Left lung (tissue), 10 donors: ENCODE data around the gene GAS2L1. TPM values are rescaled to one million over a fixed set of nuclear protein-coding genes. Genes with fewer than 3 reads are reported as not detected.
A peak's percentile ranks its signal among the peaks of the same experiment; 100 is the strongest.

Experiments used
- ATAC-seq: fragments of 200-7000 bp; cut with Tn5 transposase; one replicate; pipeline ENCODE4 v1.9.1; 2020; ENCODE audit warnings: moderate library complexity
- DNase-seq, 4 donors: peaks; one replicate each; pipeline ENCODE4 v3.0.0-alpha.2; 2013 to 2020
- H3K27ac ChIP-seq, 2 donors: fragments of 200-600 bp; sonication (generic) in 1 of 2; one replicate each; pipeline versions ENCODE4 v1.5.0 to v1.8.0; 2020 to 2021
- H3K27me3 ChIP-seq, 2 donors: fragments of 200-600 bp; sonication (generic) in 1 of 2; one replicate each; pipeline versions ENCODE4 v1.5.0 to v1.8.0; 2020 to 2021
- H3K36me3 ChIP-seq, 2 donors: fragments of 200-600 bp; sonication (generic) in 1 of 2; one replicate each; pipeline versions ENCODE4 v1.5.0 to v1.8.0; 2020 to 2021
- H3K4me1 ChIP-seq, 2 donors: fragments of 200-600 bp; one replicate each; pipeline ENCODE4 v1.8.0; 2021
- H3K4me3 ChIP-seq, 2 donors: fragments of 200-600 bp; sonication (generic) in 1 of 2; one replicate each; pipeline versions ENCODE4 v1.5.0 to v1.8.0; 2020 to 2021; ENCODE audit warnings: mild to moderate bottlenecking in 1 of 2
- H3K9me3 ChIP-seq, 2 donors: fragments of 200-600 bp; sonication (generic) in 1 of 2; one replicate each; pipeline versions ENCODE4 v1.5.0 to v1.8.0; 2020 to 2021
- CTCF ChIP-seq, 2 donors: fragments of 200-600 bp; sonication (generic) in 1 of 2; IDR thresholded peaks; one replicate each; pipeline versions ENCODE4 v1.5.0 to v1.8.0; 2021; ENCODE audit warnings: antibody characterized with exemption in 2 of 2
- intact Hi-C, 2 donors: fragments of 100-400 bp; cut with DNase I; formaldehyde crosslinking; loops; one replicate each; pipeline versions ENCODE4 v1.11.2 to v1.14.2; 2022
- polyA plus RNA-seq, 6 donors: library from polyadenylated mRNA; unstranded; fragments of 120-200 nt; gene quantifications; one replicate each; pipeline ENCODE4 v1.2.1, GENCODE V29; 2013; ENCODE audit not compliant: insufficient read length in 6 of 6
- total RNA-seq, 2 donors: library from RNA; stranded (reverse); fragmentation: NEBNext Ultra II Directional; extraction: Animal tissue kit (Norgen Biotek cat#: 25700); gene quantifications; one replicate each; pipeline ENCODE4 v1.2.1, GENCODE V29; 2021
- donor health status: DM: no; HTN: yes; CAD: no.
- donor health status: DM: no; HTN: no; CAD: no.

The GAS2L1 gene
- total and polyA plus RNA-seq, 8 donors = 5.3 to 32.6 (median 9.1) TPM

GRCh38 chr22:29266564-29267461, 39.6 kb upstream of the GAS2L1 start:
- Histone ChIP-seq H3K4me1 (peaks cover 23 to 45% of the 10 kb centered on the region in 2 donors), H3K4me3 (peak overlapping the region; percentile 77 to 99), H3K36me3 (peaks cover 0 to 26% of the 10 kb centered on the region in 2 donors), H3K9me3 (no peaks in the 10 kb centered on the region), H3K27me3 (no peaks in the 10 kb centered on the region), H3K27ac (peak overlapping the region; percentile 98)
- DNase-seq (no peak), ATAC-seq (no peak)
- intact Hi-C loops = no loop called here
- no peak for TF ChIP-seq CTCF (IDR thresholded peaks at IDR 0.05)

DNA sequence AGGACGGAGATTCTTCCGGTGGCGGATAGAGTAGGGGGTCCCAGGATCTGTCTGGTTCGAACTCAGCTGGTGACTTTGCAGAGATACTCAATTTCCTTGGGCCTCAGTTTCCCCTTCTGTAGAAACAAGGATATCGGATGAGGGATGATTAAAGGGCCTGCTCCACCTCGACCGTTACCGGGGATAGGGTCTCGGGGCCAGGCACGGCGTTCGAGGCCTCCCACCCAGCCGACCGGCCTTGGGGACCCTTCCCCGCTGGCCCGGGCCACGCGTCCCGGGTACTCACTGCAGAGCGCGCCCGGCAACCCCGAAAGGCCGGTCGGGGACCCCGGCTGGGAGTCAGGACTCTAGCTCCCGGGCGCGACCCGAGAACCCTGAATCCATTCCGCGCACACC, 39.0 kb upstream of the GAS2L1 start:
- peak overlapping the region; percentile 98 for H3K27ac ChIP-seq
- DNase-seq = no peak
- intact Hi-C loops = no loop called here
- no peak for ATAC-seq
- peaks cover 27 to 52% of the 10 kb centered on the region in 2 donors for H3K4me1 ChIP-seq
- H3K4me3 ChIP-seq = peak overlapping the region; percentile 77 to 99
- no peaks in the 10 kb centered on the region for H3K9me3 ChIP-seq
- peaks cover 0 to 32% of the 10 kb centered on the region in 2 donors for H3K36me3 ChIP-seq
- TF ChIP-seq CTCF (IDR thresholded peaks at IDR 0.05) = no peak
- no peaks in the 10 kb centered on the region for H3K27me3 ChIP-seq

DNA sequence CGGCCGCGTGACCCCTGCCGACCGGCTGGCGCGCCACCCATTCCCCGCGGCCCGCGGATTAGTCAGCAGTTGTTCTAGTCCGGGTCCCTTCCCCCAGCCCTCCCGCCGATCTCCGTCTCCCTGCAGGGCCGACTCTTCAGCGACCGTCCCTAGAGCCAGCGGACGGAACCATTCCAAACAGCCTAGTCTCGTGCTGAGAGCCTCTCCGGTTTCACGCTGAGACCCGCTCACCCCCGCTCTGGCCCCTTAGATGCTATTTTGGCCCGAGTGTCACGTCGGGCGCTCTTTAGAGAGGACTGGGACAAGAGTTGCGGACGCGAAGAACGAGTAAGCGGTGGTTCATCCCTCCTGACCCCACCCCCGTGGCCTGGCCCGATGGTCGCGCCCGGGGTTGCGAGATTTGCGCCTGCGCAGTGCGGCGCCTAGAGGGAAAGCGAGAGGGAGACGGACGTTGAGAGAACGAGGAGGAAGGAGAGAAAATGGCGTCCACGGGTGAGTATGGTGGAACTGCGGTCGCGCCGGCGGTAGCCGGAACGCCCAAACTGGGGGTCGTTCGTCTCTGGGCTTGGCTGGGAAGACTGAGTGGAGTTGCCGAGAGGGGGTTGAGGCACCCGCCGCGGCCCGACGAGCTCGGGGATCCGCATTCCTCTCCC, 38.5 kb upstream of the GAS2L1 start, which contains the start of the genes EWSR1 and RHBDD3:
EWSR1 (plus strand) TSS at position 411 of the 653 bp plus-strand sequence; CDS start at position 480, 69 bp downstream.
RHBDD3 (minus strand) TSS at position 124 of the 653 bp plus-strand sequence. CDS start 2,355 bp downstream, outside the sequence.
- peaks cover 0 to 35% of the 10 kb centered on the region in 2 donors for H3K36me3 ChIP-seq
- peak; percentile 95 to 99 (median 96) for DNase-seq
- peaks cover 32 to 57% of the 10 kb centered on the region in 2 donors for H3K4me1 ChIP-seq
- H3K27ac ChIP-seq = peak within 1 kb of the TSS; percentile 98
- intact Hi-C loops = no loop called here
- H3K4me3 ChIP-seq = peak within 1 kb of the TSS; percentile 77 to 99
- H3K9me3 ChIP-seq = no peaks in the 10 kb centered on the region
- peak; percentile 92 for ATAC-seq
- no peak for TF ChIP-seq CTCF (IDR thresholded peaks at IDR 0.05)
- no peaks in the 10 kb centered on the region for H3K27me3 ChIP-seq

DNA sequence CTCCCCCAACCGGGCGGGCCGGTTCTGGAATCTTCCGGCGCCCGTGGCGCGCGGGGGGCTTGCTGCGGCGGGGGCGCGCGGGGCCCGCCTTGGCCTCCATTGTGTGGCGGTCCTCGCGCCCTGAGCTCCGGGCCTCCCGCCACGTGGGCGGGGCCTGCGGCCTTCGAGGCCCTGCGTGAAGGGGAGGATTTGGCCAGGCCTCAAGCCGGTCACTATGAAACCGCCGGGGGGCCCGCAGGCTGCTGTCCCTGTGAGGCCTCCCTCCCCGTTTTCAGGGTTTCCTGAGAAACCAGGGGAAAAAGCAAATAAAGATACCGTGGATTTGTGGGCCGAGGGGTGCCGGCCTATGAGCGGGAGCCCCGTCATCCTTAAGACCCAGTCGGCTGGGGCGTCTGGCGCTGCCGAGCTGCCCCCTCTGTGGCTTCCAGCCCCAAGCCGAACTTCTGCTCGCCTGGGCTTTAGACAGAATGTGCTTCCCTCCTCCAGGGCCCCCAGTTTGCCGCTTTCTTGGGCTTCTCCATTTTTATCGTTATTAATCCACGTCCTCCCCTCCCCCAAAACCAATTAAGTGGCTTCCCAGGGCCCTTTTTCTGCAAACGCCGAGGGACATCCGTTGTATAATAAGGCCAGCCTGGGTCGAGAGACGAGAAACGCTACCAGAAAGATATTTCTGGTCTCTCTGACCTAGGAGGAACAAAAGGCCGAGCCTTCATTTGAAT, 37.8 kb upstream of the GAS2L1 start:
- Histone ChIP-seq H3K9me3 (no peaks in the 10 kb centered on the region), H3K4me3 (peak overlapping the region; percentile 77 to 99), H3K27me3 (no peaks in the 10 kb centered on the region), H3K4me1 (peaks cover 33 to 64% of the 10 kb centered on the region in 2 donors), H3K36me3 (peaks cover 0 to 41% of the 10 kb centered on the region in 2 donors), H3K27ac (peak overlapping the region; percentile 98)
- intact Hi-C loops = no loop called here
- peak; percentile 56 to 89 (median 72) for DNase-seq
- TF ChIP-seq CTCF (IDR thresholded peaks at IDR 0.05) = peak in 1 of 2 donors; percentile 9
- peak; percentile 60 for ATAC-seq
